Measurements from ENCODE around the gene PCBP3.
A peak's percentile ranks its signal among the peaks of the same experiment; 100 is the strongest.
"Not testable (repeated sequence)": the region's sequence is repeated elsewhere in the genome, so short reads cannot be mapped to it uniquely, and the experiment has no call there.

Gene PCBP3

GRCh38 chr21:45885930-45886601 is 242.5 kb downstream of the PCBP3 start:
- peak; percentile 73 for DNase-seq

- DNase-seq: no peak
These were observed 243.1 kb downstream of the PCBP3 start for GRCh38 chr21:45886610-45887026.

GRCh38 chr21:45887120-45887611 is 243.6 kb downstream of the PCBP3 start:
- DNase-seq: no peak

GRCh38 chr21:45887788-45888187 is 244.3 kb downstream of the PCBP3 start:
- DNase-seq: no peak

GRCh38 chr21:45888386-45889009 is 245.0 kb downstream of the PCBP3 start:
- DNase-seq: no peak

- DNase-seq: no peak
These were observed 245.7 kb downstream of the PCBP3 start for GRCh38 chr21:45889256-45889655.

GRCh38 chr21:45889961-45890360 is 246.4 kb downstream of the PCBP3 start:
- no peak for DNase-seq

GRCh38 chr21:45891388-45892155 is 248.0 kb downstream of the PCBP3 start:
- DNase-seq: no peak

GRCh38 chr21:45892156-45892915 is 248.8 kb downstream of the PCBP3 start:
- no peak for DNase-seq

GRCh38 chr21:45892916-45893739 is 249.6 kb downstream of the PCBP3 start:
- no peak for DNase-seq

- DNase-seq: no peak
These were observed 250.4 kb downstream of the PCBP3 start for GRCh38 chr21:45893740-45894449.

- DNase-seq: no peak
These were observed 250.9 kb downstream of the PCBP3 start for GRCh38 chr21:45894450-45894825.

- DNase-seq: no peak
These were observed 251.6 kb downstream of the PCBP3 start for GRCh38 chr21:45894906-45895777.

GRCh38 chr21:45895778-45896370 is 252.3 kb downstream of the PCBP3 start:
- no peak for DNase-seq

GRCh38 chr21:45896431-45896830 is 252.9 kb downstream of the PCBP3 start:
- DNase-seq: not testable (repeated sequence)

- no peak for DNase-seq
These were observed 253.9 kb downstream of the PCBP3 start for GRCh38 chr21:45897191-45898027.

- DNase-seq: no peak
These were observed 254.5 kb downstream of the PCBP3 start for GRCh38 chr21:45898028-45898350.

GRCh38 chr21:45898781-45899180 is 255.3 kb downstream of the PCBP3 start:
- DNase-seq: no peak
